BJ (cell line): ENCODE results near the gene TNS1. TPM values are rescaled to one million over a fixed set of nuclear protein-coding genes. Genes with fewer than 3 reads are reported as not detected.

ENCODE experiments used
- CTCF ChIA-PET: fragments of 350-600 bp; formaldehyde crosslinking; extraction: SDS; loops from one replicate; lab custom pipeline; 2021; ENCODE audit warnings: antibody characterized with exemption, inconsistent platforms; lab: Yijun Ruan, JAX
- POLR2A ChIA-PET: fragments of 300-600 bp; sonication (Branson Sonifier 250); formaldehyde crosslinking; extraction: SDS; loops from one replicate; lab custom pipeline; 2021; ENCODE audit warnings: antibody characterized with exemption; lab: Charles Lee
- DNase-seq: peaks from one replicate; pipeline ENCODE4 v3.0.0-alpha.2; 2011; ENCODE audit warnings: low read depth
- H3K27me3 ChIP-seq: 2 replicates; pipeline ENCODE4 v1.6.0; 2011; ENCODE audit warnings: low read length; ENCODE audit not compliant: control insufficient read depth, insufficient read depth
- H3K36me3 ChIP-seq: 2 replicates; pipeline ENCODE4 v1.5.1; 2011; ENCODE audit warnings: low read length; ENCODE audit not compliant: control insufficient read depth, insufficient read depth
- H3K4me3 ChIP-seq: 2 replicates; pipeline ENCODE4 v1.5.1; 2011; ENCODE audit warnings: low read depth, mild to moderate bottlenecking, control low read depth, low read length
- polyA plus RNA-seq: library from polyadenylated mRNA; depleted of rRNA; stranded (reverse); fragments of >200 nt; gene quantifications from 2 replicates; pipeline ENCODE4 v1.2.3, GENCODE V29; 2011
- TF ChIP-seq, protein P1 (sequence below): IDR thresholded peaks from 2 replicates; pipeline ENCODE4 v1.5.1; 2011; ENCODE audit warnings: low read depth, mild to moderate bottlenecking, control low read depth, inconsistent platforms, low read length, moderate library complexity; ENCODE audit not compliant: insufficient read depth

The TNS1 gene
- polyA plus RNA-seq, 1 experiment, result 35.6 TPM

- TF ChIP-seq, protein P1, sequence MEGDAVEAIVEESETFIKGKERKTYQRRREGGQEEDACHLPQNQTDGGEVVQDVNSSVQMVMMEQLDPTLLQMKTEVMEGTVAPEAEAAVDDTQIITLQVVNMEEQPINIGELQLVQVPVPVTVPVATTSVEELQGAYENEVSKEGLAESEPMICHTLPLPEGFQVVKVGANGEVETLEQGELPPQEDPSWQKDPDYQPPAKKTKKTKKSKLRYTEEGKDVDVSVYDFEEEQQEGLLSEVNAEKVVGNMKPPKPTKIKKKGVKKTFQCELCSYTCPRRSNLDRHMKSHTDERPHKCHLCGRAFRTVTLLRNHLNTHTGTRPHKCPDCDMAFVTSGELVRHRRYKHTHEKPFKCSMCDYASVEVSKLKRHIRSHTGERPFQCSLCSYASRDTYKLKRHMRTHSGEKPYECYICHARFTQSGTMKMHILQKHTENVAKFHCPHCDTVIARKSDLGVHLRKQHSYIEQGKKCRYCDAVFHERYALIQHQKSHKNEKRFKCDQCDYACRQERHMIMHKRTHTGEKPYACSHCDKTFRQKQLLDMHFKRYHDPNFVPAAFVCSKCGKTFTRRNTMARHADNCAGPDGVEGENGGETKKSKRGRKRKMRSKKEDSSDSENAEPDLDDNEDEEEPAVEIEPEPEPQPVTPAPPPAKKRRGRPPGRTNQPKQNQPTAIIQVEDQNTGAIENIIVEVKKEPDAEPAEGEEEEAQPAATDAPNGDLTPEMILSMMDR, result no peak
- POLR2A ChIA-PET, result no interaction called here
- CTCF ChIA-PET, result interaction anchor here (0.9 to 2.4 kb wide), 13 partner anchors 8 to 226 kb away, joined by 3 to 9 read pairs (median 4); partner anchors contain the start of gene TNS1
- H3K4me3 ChIP-seq, result no peak overlapping the region
- H3K36me3 ChIP-seq, result no peaks in the 10 kb centered on the region
- no peak for DNase-seq
- H3K27me3 ChIP-seq, result no peaks in the 10 kb centered on the region
Observed at GRCh38 chr2:218011653-218012040, 8.9 kb upstream of the TNS1 start.

GRCh38 chr2:218010984-218011652, 8.3 kb upstream of the TNS1 start:
- no peak for DNase-seq
- Histone ChIP-seq H3K4me3 (no peak overlapping the region), H3K36me3 (no peaks in the 10 kb centered on the region), H3K27me3 (no peaks in the 10 kb centered on the region)
- ChIA-PET CTCF (interaction anchor here (0.9 to 2.4 kb wide), 12 partner anchors 8 to 225 kb away, joined by 3 to 9 read pairs (median 4); partner anchors contain the start of gene TNS1), POLR2A (no interaction called here)
- TF ChIP-seq, protein P1, result no peak

GRCh38 chr2:218010140-218010983, 7.6 kb upstream of the TNS1 start:
- Histone ChIP-seq H3K4me3 (peak overlapping the region; percentile 69), H3K36me3 (no peaks in the 10 kb centered on the region), H3K27me3 (no peaks in the 10 kb centered on the region)
- ChIA-PET CTCF (interaction anchor here (1.0 to 2.4 kb wide), 8 partner anchors 9 to 225 kb away, joined by 3 to 9 read pairs (median 4); no protein-coding TSS in a partner anchor), POLR2A (no interaction called here)
- DNase-seq, result no peak
- TF ChIP-seq, protein P1, result peak; percentile 71

DNA sequence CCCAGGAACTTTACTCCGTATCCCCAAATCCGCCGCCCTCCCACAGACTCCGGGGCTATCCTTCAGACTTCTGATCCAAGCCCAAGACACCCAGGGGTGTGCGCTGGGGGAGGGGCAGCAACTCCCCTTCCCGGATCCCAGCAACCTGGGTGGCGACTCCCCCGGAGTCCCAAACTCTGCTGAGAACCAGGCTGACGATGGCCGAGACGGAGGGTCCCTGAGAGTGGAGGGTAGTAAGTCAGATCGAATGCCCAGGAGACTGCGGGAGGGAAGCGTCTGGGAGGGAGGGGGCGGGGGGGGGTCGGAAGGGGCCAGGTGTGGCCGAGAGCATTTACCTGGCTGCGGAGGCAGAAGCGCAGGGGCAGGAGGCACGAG, 7.0 kb upstream of the TNS1 start:
- no peak for DNase-seq
- Histone ChIP-seq H3K4me3 (peak overlapping the region; percentile 69), H3K36me3 (no peaks in the 10 kb centered on the region), H3K27me3 (no peaks in the 10 kb centered on the region)
- TF ChIP-seq, protein P1, result no peak
- ChIA-PET POLR2A (no interaction called here), CTCF (interaction anchor here (1.0 kb wide), 1 partner anchor 25 kb away, joined by 3 read pairs; no protein-coding TSS in a partner anchor)

DNA sequence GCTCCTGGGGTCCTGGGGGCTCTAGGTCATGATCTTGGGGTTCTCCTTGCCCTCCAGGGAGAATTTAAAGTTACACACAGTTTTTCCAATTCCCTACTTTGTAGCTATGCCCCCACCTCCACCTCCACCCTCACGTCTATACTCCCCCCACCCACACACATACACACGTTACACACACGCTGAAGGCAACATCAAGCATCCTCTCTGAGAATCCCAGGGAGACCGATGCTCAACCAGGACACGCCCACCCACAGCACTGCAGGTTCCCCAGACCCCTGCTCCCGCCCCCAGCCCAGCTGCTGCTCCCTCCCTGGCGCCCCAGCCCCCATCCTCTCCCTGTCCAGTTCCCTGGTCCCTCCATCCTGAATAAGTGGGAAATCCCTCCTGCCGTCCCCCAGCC, 6.4 kb upstream of the TNS1 start:
- ChIA-PET POLR2A (no interaction called here), CTCF (interaction anchor here (1.0 to 1.6 kb wide), 3 partner anchors 15 to 224 kb away, joined by 3 to 17 read pairs (median 6); no protein-coding TSS in a partner anchor)
- no peak for DNase-seq
- Histone ChIP-seq H3K4me3 (peak overlapping the region; percentile 69), H3K36me3 (no peaks in the 10 kb centered on the region), H3K27me3 (no peaks in the 10 kb centered on the region)
- TF ChIP-seq, protein P1, result no peak
